NCI-H748 treated with DMSO at 0.1 percent for 48 hours (cell line): ENCODE data around the gene ST13.
"Not testable (repeated sequence)": the region's sequence is repeated elsewhere in the genome, so short reads cannot be mapped to it uniquely, and the experiment has no call there.

Source experiments
- DNase-seq: peaks from one replicate; lab custom pipeline; 2025; lab: John Stamatoyannopoulos, UW

The ST13 gene

DNA sequence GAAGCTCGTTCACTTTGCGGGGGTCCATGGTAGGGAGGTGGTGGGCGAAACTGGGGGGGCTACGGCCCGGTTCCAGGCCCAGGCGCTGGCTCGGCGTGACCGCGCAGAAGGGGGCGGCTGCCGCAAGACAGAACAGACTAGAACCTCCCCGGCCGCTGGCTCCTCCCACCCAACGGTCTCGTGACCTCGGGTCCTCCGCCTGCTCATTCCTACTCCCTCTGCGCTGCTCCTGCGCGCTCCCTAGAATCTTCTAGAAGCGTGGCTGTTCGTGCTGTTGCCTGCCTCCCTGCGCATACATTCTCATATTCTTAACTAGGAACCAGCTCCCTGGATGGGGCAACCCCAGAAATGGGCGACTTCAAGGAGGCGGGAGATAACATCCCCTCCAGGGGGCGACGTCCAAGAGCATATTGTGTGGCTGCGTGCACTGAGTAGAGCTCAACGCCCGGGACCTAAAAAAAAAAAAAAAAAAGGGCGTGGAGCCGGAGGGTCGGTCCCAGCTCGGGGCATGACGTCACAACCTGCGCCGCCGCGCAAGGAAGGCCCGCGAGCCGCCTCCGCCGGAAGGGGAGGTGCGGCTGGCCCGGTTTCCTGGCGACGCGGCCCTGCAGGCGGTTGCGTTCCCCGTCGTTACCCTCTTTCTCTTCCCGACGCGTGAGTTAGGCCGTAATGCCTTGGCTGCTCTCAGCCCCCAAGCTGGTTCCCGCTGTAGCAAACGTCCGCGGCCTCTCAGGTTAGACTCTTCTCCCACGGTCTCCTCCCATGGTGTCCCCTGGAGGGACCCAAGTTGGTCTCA, at the start of gene ST13, which contains the start of gene XPNPEP3:
Gene ST13, minus strand, starts transcription at position 127 of the 796 bp plus-strand sequence. Its CDS starts 99 bp downstream, at position 28.
Gene XPNPEP3, plus strand, starts transcription at position 636 of the 796 bp plus-strand sequence. Its CDS starts 34 bp downstream, at position 670.
- peak; percentile 94 for DNase-seq

DNA sequence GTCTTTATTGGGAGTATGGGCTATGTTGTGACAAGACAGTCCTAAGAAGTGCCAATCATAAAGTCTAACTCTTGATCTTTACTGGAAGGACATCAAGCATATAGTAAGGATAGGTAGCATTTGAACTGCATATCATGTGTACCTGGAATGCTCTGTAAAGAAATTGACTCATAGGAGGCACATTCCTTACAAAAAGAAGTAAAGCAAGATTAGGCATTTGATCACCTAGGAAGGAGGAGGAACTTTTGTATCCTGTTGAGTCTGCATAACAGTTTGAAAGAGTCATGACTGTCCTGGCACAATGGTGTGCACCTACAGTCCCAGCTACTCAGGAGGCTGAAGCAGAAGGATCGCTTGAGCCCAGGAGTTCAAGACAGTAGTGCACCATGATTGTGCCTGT, 47.7 kb upstream of the ST13 start:
- no peak for DNase-seq

DNA sequence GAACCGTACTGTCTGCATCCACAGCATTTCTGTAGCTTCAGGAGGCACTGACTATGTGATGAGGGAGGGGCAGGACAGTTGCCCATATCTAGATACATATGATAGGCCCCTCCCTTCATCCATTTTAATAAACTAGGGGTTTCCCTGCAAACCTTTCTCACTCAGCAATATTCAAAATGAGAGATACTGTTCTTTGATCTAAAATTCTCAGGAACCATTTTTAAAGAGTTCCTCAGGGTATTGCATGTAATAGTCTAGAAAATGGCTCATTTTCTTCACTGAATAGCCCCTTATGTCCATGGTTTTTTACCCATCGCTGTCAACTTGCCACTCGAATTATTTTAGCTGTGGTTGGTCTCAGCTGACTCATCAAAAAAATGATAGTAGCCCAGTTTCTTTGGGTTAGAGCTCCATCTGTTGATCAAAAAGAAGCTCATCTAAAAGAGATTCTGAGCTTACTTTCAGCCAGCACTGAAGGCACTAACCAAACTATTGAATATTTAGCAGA, 42.5 kb upstream of the ST13 start:
- DNase-seq = peak; percentile 63

- DNase-seq = no peak
Observed at GRCh38 chr22:40894417-40894816, 38.0 kb upstream of the ST13 start.

- no peak for DNase-seq
Observed at GRCh38 chr22:40890881-40891280, 34.4 kb upstream of the ST13 start.

DNA sequence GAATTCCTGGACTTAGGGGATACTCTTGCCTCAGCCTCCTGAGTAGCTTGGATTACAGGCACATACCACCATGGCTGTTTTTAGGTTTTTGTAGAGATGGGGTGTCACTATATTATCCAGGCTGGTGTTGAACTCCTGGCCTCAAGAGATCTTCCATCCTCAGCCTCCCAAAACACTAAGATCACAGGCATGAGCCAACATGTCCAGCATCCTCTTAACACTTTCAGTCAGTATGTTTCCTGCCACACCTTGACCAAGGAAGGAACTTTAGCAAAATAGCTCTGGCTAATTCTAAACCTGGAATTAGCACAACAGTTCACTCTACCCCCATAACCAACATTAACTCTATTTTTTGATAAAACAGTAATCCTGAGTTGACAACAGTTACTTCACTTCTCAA, 32.7 kb upstream of the ST13 start:
- no peak for DNase-seq

- DNase-seq = no peak
Observed at GRCh38 chr22:40878922-40879321, 22.5 kb upstream of the ST13 start.

GRCh38 chr22:40877488-40877887, 21.0 kb upstream of the ST13 start:
- no peak for DNase-seq

DNA sequence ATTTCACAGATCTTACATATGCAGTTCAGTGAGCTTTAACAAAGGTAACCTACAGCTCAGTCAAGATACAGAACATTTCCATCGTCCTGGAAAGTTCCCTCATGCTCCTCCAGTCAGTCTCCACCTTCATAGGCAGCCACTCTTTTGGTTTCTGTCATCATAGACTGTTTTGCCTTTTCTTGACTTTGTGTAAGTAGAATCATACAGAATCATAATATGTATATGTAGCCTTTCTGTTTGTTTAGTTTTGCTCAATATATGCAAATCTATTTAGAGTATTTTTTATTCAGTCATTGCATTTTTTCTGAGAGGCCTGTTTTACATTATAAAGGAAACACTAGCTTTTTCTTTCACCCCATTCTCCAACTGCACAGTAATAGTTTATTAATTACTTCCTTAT, 20.5 kb upstream of the ST13 start:
- DNase-seq = no peak

DNA sequence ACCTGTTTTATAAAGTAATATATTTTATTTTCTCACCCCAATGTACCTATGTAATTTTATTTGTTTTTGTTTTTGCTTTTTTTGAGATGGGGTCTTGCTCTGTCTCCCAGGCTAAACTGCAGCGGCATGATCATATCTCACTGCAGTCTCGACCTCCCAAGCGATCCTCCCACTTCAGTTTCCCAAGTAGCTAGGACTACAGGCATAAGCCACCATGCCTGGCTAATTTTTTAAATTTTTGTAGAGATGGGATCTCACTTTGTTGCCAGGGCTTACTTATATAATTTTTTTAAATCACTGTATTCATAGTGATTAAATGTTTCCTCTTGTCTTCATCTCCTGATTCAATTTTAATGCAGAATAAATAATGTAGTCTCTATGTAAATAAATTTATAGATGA, 18.7 kb upstream of the ST13 start:
- no peak for DNase-seq

- DNase-seq = no peak
Observed at GRCh38 chr22:40874016-40874415, 17.6 kb upstream of the ST13 start.

- DNase-seq = not testable (repeated sequence)
Observed at GRCh38 chr22:40868379-40868778, 11.9 kb upstream of the ST13 start.

- DNase-seq = no peak
Observed at GRCh38 chr22:40867109-40867508, 10.7 kb upstream of the ST13 start.

- DNase-seq = no peak
Observed at GRCh38 chr22:40862537-40862936, 6.1 kb upstream of the ST13 start.

- no peak for DNase-seq
Observed at GRCh38 chr22:40862013-40862412, 5.6 kb upstream of the ST13 start, which contains the start of gene DNAJB7. DNAJB7 (minus strand) TSS chr22:40862113; CDS start chr22:40861994, 119 bp downstream.

DNA sequence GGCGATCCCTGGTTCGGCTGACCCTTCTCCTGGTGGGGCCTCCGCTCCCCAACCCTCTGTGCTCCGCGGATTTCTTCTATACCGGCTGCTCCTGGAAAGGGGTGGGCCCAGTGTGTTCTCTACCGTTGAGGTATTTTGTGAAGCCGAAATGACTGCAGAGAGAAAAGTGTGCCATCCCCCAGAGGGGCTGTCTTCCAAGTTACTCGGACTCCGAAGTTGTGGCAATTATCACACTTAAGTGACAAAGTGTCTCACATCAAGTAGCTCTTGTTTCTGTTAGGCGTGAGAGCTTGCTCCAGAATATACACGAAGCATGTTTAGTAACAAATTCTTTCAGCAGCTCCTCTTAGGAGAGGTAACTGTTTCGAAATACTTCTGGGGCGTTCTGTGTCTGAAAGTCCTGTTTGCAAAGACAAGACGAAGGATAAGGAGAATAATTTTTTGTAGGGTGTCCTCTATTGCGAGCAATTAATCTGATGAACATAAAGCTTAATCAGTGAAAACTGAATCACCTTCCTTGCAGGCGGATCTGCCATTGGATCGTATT, 943 bp upstream of the ST13 start:
- DNase-seq = no peak

- DNase-seq = no peak
Observed at GRCh38 chr22:40855979-40856512, 393 bp downstream of the ST13 start.

DNA sequence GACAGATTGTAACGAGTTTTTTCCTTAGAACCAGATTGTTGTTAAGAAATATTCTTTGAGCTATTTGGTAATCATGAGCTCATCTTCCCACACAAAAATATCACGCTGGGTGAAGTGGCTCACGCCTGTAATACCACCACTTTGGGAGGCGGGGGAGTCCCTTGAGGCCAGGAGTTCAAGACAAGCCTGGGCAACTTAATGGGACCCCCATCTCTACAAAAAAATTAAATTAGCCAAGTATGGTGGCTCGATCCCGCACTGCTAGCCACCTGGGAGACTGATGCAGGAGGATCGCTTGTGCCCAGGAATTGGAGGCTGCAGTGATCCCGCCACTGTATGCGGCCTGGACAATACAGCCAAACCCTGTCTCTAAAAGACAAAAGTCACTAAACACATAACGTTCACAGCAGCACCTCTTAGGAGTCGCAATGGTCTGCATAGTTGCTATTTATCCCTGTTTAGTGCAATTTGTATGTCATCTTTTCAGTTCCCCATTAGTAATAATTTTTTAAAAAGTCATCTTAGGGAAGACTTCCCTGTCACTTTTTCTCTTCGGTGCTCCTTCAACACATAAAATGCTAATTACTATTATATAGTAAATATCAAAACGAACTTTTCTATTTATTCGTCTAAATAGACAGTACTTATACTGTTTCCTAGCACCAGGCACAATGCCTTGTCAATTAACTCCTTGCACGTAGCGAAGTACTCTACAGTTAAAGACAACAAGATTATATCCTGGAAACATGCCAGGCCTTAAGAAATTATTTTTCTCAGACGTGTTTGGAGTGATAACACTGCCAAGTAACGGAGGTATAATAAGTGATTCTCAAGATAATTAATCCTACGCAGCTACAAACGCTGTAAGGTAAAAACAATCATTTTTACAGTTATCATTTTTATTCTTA, 1.1 kb downstream of the ST13 start:
- DNase-seq = no peak

- DNase-seq = no peak
Observed at GRCh38 chr22:40853961-40854360, 2.5 kb downstream of the ST13 start.

GRCh38 chr22:40853333-40853732, 3.1 kb downstream of the ST13 start:
- no peak for DNase-seq

GRCh38 chr22:40845816-40846215, 10.6 kb downstream of the ST13 start:
- not testable (repeated sequence) for DNase-seq

- DNase-seq = no peak
Observed at GRCh38 chr22:40844951-40845350, 11.5 kb downstream of the ST13 start.
